Activated B cell treated with CpG ODN at 0.5 μM for 24 hours (primary cell): ENCODE data around the gene TTLL3. TPM values are rescaled to one million over a fixed set of nuclear protein-coding genes. Genes with fewer than 3 reads are reported as not detected.
"Not testable (repeated sequence)": the region's sequence is repeated elsewhere in the genome, so short reads cannot be mapped to it uniquely, and the experiment has no call there.

Source experiments
- ATAC-seq: fragments of 200-7000 bp; cut with Tn5 transposase; one replicate; pipeline ENCODE4 v1.10.0; 2021; ENCODE audit warnings: low read depth, mild to moderate bottlenecking, moderate library complexity
- CTCF ChIA-PET: fragments of 350-600 bp; sonication (Branson Sonifier 250); formaldehyde crosslinking; loops from one replicate; lab custom pipeline; 2021; ENCODE audit warnings: antibody characterized with exemption; lab: Charles Lee
- POLR2A ChIA-PET: fragments of 350-600 bp; sonication (Branson Sonifier 250); formaldehyde crosslinking; loops from one replicate; lab custom pipeline; 2021; ENCODE audit warnings: antibody characterized with exemption; lab: Charles Lee
- DNase-seq: peaks from one replicate; pipeline ENCODE4 v3.0.0; 2022
- H3K27ac Mint-ChIP-seq: one replicate; pipeline ENCODE4 v1.8.0; 2020; ENCODE audit warnings: mixed read lengths
- H3K27me3 Mint-ChIP-seq: one replicate; pipeline ENCODE4 v1.8.0; 2021; ENCODE audit warnings: mixed read lengths
- H3K36me3 Mint-ChIP-seq: one replicate; pipeline ENCODE4 v1.8.0; 2021; ENCODE audit warnings: low read depth, mixed read lengths
- H3K4me1 Mint-ChIP-seq: one replicate; pipeline ENCODE4 v1.8.0; 2021; ENCODE audit warnings: mixed read lengths
- H3K4me3 Mint-ChIP-seq: one replicate; pipeline ENCODE4 v1.8.0; 2020; ENCODE audit warnings: mild to moderate bottlenecking, mixed read lengths
- H3K9me3 Mint-ChIP-seq: one replicate; pipeline ENCODE4 v1.8.0; 2020; ENCODE audit warnings: mixed read lengths
- CTCF ChIP-seq: fragments of 200-600 bp; IDR thresholded peaks from one replicate; pipeline ENCODE4 v1.8.0; 2022; ENCODE audit warnings: antibody characterized with exemption, mild to moderate bottlenecking
- intact Hi-C: fragments of 100-400 bp; cut with micrococcal nuclease; formaldehyde crosslinking; loops from one replicate; pipeline ENCODE4 v1.15.1; 2024
- total RNA-seq: library from RNA; stranded (reverse); gene quantifications from 2 replicates; pipeline ENCODE4 v1.2.3, GENCODE V29; 2022

TTLL3 gene
- total RNA-seq, 1 donor from 2014 or later = 61.9 TPM

- Mint-ChIP-seq H3K4me1 (peaks cover 20% of the 10 kb centered on the region), H3K4me3 (peak within 1 kb of the TSS; percentile 58), H3K36me3 (no peaks in the 10 kb centered on the region), H3K27me3 (peaks cover 6% of the 10 kb centered on the region), H3K27ac (no peak within 1 kb of the TSS), H3K9me3 (no peaks in the 10 kb centered on the region)
- DNase-seq = peak; percentile 43
- POLR2A ChIA-PET = interaction anchor here (0.6 to 3.4 kb wide), 5 partner anchors 11 to 39 kb away, joined by 3 to 16 read pairs (median 5); partner anchors contain the start of gene ARPC4
- ATAC-seq = peak; percentile 92
- CTCF ChIA-PET = interaction anchor here (1.0 kb wide), 1 partner anchor 15 kb away, joined by 3 read pairs; no protein-coding TSS in a partner anchor
- TF ChIP-seq CTCF = no peak
- intact Hi-C loops = loop anchor here (2.0 kb wide), 1 partner anchor 19 kb away; no protein-coding TSS in a partner anchor
Measured at GRCh38 chr3:9769426-9770275, 40.4 kb upstream of the TTLL3 start, which contains the start of gene CAMK1. TSS of gene CAMK1 (minus strand) at chr3:9769947. CDS start at chr3:9767749, 2,198 bp downstream.

DNA sequence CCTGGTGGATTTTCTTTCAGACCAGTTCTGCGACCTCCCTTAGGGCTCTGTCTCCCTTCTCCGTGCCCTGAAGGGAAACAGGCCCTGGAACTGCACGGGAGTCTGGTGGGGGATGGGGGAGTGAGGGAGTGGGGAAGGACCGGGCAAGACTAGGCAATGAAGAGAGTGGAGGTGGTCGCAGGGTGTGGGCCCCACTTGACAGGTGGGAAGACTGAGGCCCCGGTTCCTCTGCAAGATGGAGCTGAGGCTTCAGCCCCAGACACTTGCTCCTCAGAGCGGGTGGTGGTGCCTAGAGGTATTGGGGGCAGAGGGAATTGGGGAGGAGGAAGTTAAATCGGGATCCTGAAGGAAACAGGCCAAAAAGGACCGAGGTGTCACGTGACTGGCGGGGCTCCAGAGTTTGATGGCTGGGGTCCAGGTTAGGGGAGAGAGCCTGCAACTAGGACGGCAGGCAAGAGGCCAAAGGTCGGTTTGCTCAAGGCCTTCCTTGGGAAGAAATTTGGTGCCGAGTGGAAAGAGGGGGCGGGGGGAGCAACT, 39.7 kb upstream of the TTLL3 start:
- ChIA-PET CTCF (interaction anchor here (1.0 to 1.1 kb wide), 2 partner anchors 12 to 16 kb away, joined by 3 read pairs; no protein-coding TSS in a partner anchor), POLR2A (interaction anchor here (0.6 to 3.4 kb wide), 4 partner anchors 10 to 22 kb away, joined by 4 to 16 read pairs (median 9); partner anchors contain the start of gene ARPC4)
- peaks cover 20% of the 10 kb centered on the region for H3K4me1 Mint-ChIP-seq
- intact Hi-C loops = no loop called here
- ATAC-seq = no peak
- H3K36me3 Mint-ChIP-seq = no peaks in the 10 kb centered on the region
- DNase-seq = no peak
- no peaks in the 10 kb centered on the region for H3K9me3 Mint-ChIP-seq
- peaks cover 6% of the 10 kb centered on the region for H3K27me3 Mint-ChIP-seq
- H3K27ac Mint-ChIP-seq = no peak overlapping the region
- TF ChIP-seq CTCF = no peak
- peak overlapping the region; percentile 58 for H3K4me3 Mint-ChIP-seq

GRCh38 chr3:9771007-9771406, 39.1 kb upstream of the TTLL3 start:
- not testable (repeated sequence) for H3K36me3 Mint-ChIP-seq

DNA sequence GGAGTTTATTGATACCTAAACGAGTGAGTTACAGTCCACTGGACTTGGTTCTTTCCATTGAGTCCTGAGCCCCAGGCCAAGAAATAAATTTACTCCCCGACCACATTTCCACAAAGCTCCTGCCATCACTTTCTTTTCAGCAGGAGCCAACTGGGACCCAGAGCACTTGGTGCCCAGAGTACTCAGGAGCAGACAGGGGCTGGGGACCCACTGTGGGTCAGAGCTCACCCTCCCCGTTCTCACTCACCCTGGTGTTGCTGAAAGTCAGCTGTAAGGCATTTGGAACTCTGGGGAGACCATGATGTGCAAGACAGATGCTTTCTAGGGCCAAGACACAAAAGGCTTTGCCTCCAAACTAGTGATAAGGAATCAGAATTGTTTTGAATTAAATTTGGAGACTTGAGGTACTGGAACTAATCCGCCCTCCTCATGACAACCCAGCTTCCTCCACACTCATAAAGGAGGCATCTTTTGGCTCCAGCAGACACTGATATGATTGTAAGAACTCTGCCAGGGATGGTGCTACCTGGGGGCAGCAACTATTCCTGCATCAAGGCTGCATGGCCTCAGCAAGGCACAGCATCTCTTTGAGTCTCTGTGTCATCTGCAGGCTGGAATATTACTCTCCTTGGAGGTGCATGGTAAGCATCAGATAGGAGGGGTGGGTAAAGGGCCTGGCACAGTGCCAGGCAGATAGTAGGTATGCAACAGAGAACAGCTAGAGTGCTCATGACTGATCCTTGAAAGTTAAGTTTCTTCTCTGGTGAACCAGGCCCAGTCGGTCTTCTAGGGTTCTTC, 33.0 kb upstream of the TTLL3 start:
- ChIA-PET CTCF (interaction anchor here (0.7 kb wide), 1 partner anchor 49 kb away, joined by 3 read pairs; no protein-coding TSS in a partner anchor), POLR2A (interaction anchor here (1.0 kb wide), 1 partner anchor 16 kb away, joined by 7 read pairs; the partner anchor contains the start of gene ARPC4)
- Mint-ChIP-seq H3K4me3 (no peak overlapping the region), H3K27me3 (no peaks in the 10 kb centered on the region), H3K4me1 (peaks cover 48% of the 10 kb centered on the region), H3K27ac (peak overlapping the region; percentile 30), H3K36me3 (peaks cover 1% of the 10 kb centered on the region), H3K9me3 (no peaks in the 10 kb centered on the region)
- ATAC-seq (no peak), DNase-seq (no peak)
- intact Hi-C loops = no loop called here
- no peak for TF ChIP-seq CTCF

More at GRCh38 chr3:9771007-9771406, 39.1 kb upstream of the TTLL3 start:
- POLR2A ChIA-PET = interaction anchor here (0.8 to 3.4 kb wide), 3 partner anchors 10 to 23 kb away, joined by 6 to 16 read pairs (median 13); no protein-coding TSS in a partner anchor
- H3K4me3 Mint-ChIP-seq, H3K9me3 Mint-ChIP-seq, ATAC-seq, H3K27me3 Mint-ChIP-seq, DNase-seq, H3K27ac Mint-ChIP-seq, intact Hi-C loops: not testable (repeated sequence)
- CTCF ChIA-PET = interaction anchor here (1.1 kb wide), 1 partner anchor 11 kb away, joined by 3 read pairs; no protein-coding TSS in a partner anchor
- H3K4me1 Mint-ChIP-seq = peaks cover 20% of the 10 kb centered on the region

GRCh38 chr3:9777694-9778021, 32.4 kb upstream of the TTLL3 start:
- ChIA-PET POLR2A (interaction anchor here (0.6 to 5.6 kb wide), 5 partner anchors 18 to 381 kb away, joined by 3 to 57 read pairs (median 4); partner anchors contain the start of gene OGG1), CTCF (no interaction called here)
- H3K27ac Mint-ChIP-seq = peak overlapping the region; percentile 30

More at GRCh38 chr3:9777694-9778021, 32.4 kb upstream of the TTLL3 start:
- H3K4me1 Mint-ChIP-seq = peaks cover 53% of the 10 kb centered on the region
- intact Hi-C loops = no loop called here
- no peak overlapping the region for H3K4me3 Mint-ChIP-seq
- TF ChIP-seq CTCF = no peak
- H3K27me3 Mint-ChIP-seq = no peaks in the 10 kb centered on the region
- H3K36me3 Mint-ChIP-seq = peaks cover 6% of the 10 kb centered on the region
- ATAC-seq = no peak
- no peak for DNase-seq
- H3K9me3 Mint-ChIP-seq = no peaks in the 10 kb centered on the region
